ENCODE data around the gene ERFE. TPM values are rescaled to one million over a fixed set of nuclear protein-coding genes. Genes with fewer than 3 reads are reported as not detected.
A peak's percentile ranks its signal among the peaks of the same experiment; 100 is the strongest.

Gene ERFE
- total and polyA plus RNA-seq, 2 of the 4 experiments (the other 2 are of a cell fraction) = 1.3 to 3.5 TPM

- peak overlapping the region; percentile 97 for H2BK120ac ChIP-seq (ENCODE audit: low read depth, low read length)
- peak overlapping the region; percentile 99 for H4K91ac ChIP-seq (ENCODE audit: insufficient read depth, low read depth, low read length)
- peak overlapping the region; percentile 49 for H3K4me2 ChIP-seq (ENCODE audit: low read depth, low read length)
- peak; percentile 58 for ATAC-seq (ENCODE audit: low read depth)
- H3K18ac ChIP-seq (ENCODE audit: low read depth, low read length) = peak overlapping the region; percentile 96
- H3K9me3 ChIP-seq (ENCODE audit: control insufficient read depth, insufficient read depth, low read length) = no peaks in the 10 kb centered on the region
- peak overlapping the region; percentile 92 for H2BK15ac ChIP-seq (ENCODE audit: low read depth, low read length)
- peaks cover 33% of the 10 kb centered on the region for H3K9me1 ChIP-seq (ENCODE audit: insufficient read depth, low read length)
- no peaks in the 10 kb centered on the region for H3K27me3 ChIP-seq (ENCODE audit: control insufficient read depth, insufficient read depth, low read length)
- ChIA-PET CTCF (interaction anchor here (1.0 kb wide), 1 partner anchor 8 kb away, joined by 3 read pairs; no protein-coding TSS in a partner anchor), POLR2A (ENCODE audit: unreplicated experiment) (no interaction called here)
- H4K20me1 ChIP-seq (ENCODE audit: insufficient read depth, low read length) = peaks cover 8% of the 10 kb centered on the region
- peaks cover 3 to 40% of the 10 kb centered on the region in 2 experiments; a peak in 3 of 4 replicates for H3K79me1 ChIP-seq (ENCODE audit: low read depth in 1 of 2, low read length in 2 of 2)
- peak overlapping the region; percentile 100 for H2BK5ac ChIP-seq (ENCODE audit: low read depth, low read length, poor library complexity, severe bottlenecking)
- H2BK20ac ChIP-seq (ENCODE audit: low read depth, low read length) = peak overlapping the region; percentile 98
- H2AFZ ChIP-seq (replicated peaks; ENCODE audit: low read length, poor library complexity) = peak overlapping the region; percentile 13
- peaks cover 31% of the 10 kb centered on the region for H3K4me1 ChIP-seq (ENCODE audit: control insufficient read depth, insufficient read depth, low read length)
- H2AK9ac ChIP-seq (replicated peaks; ENCODE audit: low read depth, low read length, poor library complexity) = peak overlapping the region; percentile 99
- WGBS, 2 experiments (ENCODE audit: extremely low coverage in 2 of 2, insufficient read length in 1 of 2) = no CpG with 5 or more reads among the region's 6 CpGs
- peak overlapping the region; percentile 99 for H3K4ac ChIP-seq (ENCODE audit: low read depth, low read length)
- H3K36me3 ChIP-seq (ENCODE audit: control insufficient read depth, insufficient read depth, low read length) = peaks cover 35% of the 10 kb centered on the region
- peak overlapping the region; percentile 51 to 97 for H4K8ac ChIP-seq (ENCODE audit: low read depth in 2 of 2, low read length in 2 of 2)
- DNase-seq = peak; percentile 98
- peak overlapping the region; percentile 10; the same call in 1 of the 2 replicates for H3K9ac ChIP-seq (ENCODE audit: low read depth, low read length)
- H3K4me3 ChIP-seq (ENCODE audit: insufficient read depth, low read depth, low read length) = no peak overlapping the region
- in situ Hi-C loops (cut with MboI; ENCODE audit: low sequenced_read_pairs) (no loop called here), dilution Hi-C loops (cut with HindIII; ENCODE audit: low sequenced_read_pairs, unreplicated experiment) (no loop called here), intact Hi-C loops (cut with micrococcal nuclease) (loop anchor here (1.0 kb wide), 1 partner anchor 71 kb away; the partner anchor contains the start of gene HES6)
- H4K5ac ChIP-seq (ENCODE audit: low read depth, low read length) = peak overlapping the region; percentile 85
- BruUV-seq (replicated peaks) = TSS peak; percentile 71
- H3K14ac ChIP-seq (replicated peaks; ENCODE audit: low read depth, low read length) = peak overlapping the region; percentile 96
- H3K27ac ChIP-seq (ENCODE audit: insufficient read depth, low read length) = peak overlapping the region; percentile 97
- H2AK5ac ChIP-seq (ENCODE audit: low read depth, low read length) = peak overlapping the region; percentile 98
- peak overlapping the region; percentile 95 for H3K56ac ChIP-seq (ENCODE audit: extremely low read depth, insufficient read depth, low read length)
- peak overlapping the region; percentile 98 for H3K23ac ChIP-seq (ENCODE audit: low read depth, low read length)
- 0 out of 2 replicates have a peak, but pooled peaks have one; percentile 56 for TF ChIP-seq MXI1 (IDR thresholded peaks at IDR 0.05; ENCODE audit: borderline replicate concordance, low read depth, low read length)
- no peak for TF ChIP-seq RCOR1 (IDR thresholded peaks at IDR 0.05; ENCODE audit: insufficient replicate concordance, low read length)
- TF ChIP-seq USF2 (IDR thresholded peaks at IDR 0.05; ENCODE audit: low read depth, low read length) = peak; percentile 16; the same call in 1 of the 2 replicates
- TF ChIP-seq CTCF (conservative IDR thresholded peaks at IDR 0.05; ENCODE audit: low read depth, low read length) = peak; percentile 17; the same call in 1 of the 2 replicates
- peak; percentile 94 for TF ChIP-seq CEBPB (IDR thresholded peaks at IDR 0.05; ENCODE audit: low read depth, low read length)
- TF ChIP-seq POLR2A (IDR thresholded peaks at IDR 0.05; ENCODE audit: low read depth, low read length) = peak; percentile 51; the same call in 1 of the 2 replicates
- no peak for TF ChIP-seq ELK1 (IDR thresholded peaks at IDR 0.05; ENCODE audit: borderline replicate concordance, low read depth, low read length)
- no peak for TF ChIP-seq RAD21 (IDR thresholded peaks at IDR 0.05; ENCODE audit: low read length)
- TF ChIP-seq NFE2L2 (IDR thresholded peaks at IDR 0.05; ENCODE audit: low read depth, low read length) = peak; percentile 50; the same call in 1 of the 2 replicates
- TF ChIP-seq MAFK (IDR thresholded peaks at IDR 0.05; ENCODE audit: low read depth, low read length) = no peak
- TF ChIP-seq SMC3 (IDR thresholded peaks at IDR 0.05; ENCODE audit: low read depth, low read length) = no peak
- no peak for TF ChIP-seq CHD1 (IDR thresholded peaks at IDR 0.05; ENCODE audit: low read depth, low read length)
- no peak for TF ChIP-seq BHLHE40 (IDR thresholded peaks at IDR 0.05; ENCODE audit: low read depth, low read length)
- peak; percentile 21; the same call in 1 of the 2 replicates for TF ChIP-seq RFX5 (IDR thresholded peaks at IDR 0.05; ENCODE audit: low read depth, low read length)
Observed at GRCh38 chr2:238169048-238169707, 10.4 kb downstream of the ERFE start.

Measured in IMR-90 (cell line).